Left renal cortex interstitium (tissue), 4 donors: Measurements from ENCODE around the gene PCBP3. TPM values are rescaled to one million over a fixed set of nuclear protein-coding genes. Genes with fewer than 3 reads are reported as not detected.
"Not testable (repeated sequence)": the region's sequence is repeated elsewhere in the genome, so short reads cannot be mapped to it uniquely, and the experiment has no call there.

Experiments used
- DNase-seq, 4 donors: peaks; one replicate each; pipeline ENCODE4 v3.0.0-alpha.2; 2013; ENCODE audit warnings: low read depth in 4 of 4, low spot score in 2 of 4, missing footprints in 1 of 4
- polyA plus RNA-seq, 4 donors: library from polyadenylated mRNA; unstranded; fragments of 120-200 nt; gene quantifications; one replicate each; pipeline ENCODE4 v1.2.1, GENCODE V29; 2013; ENCODE audit not compliant: insufficient read length in 4 of 4

The PCBP3 gene
- polyA plus RNA-seq, 4 donors, result 1.1 to 2.0 (median 1.6) TPM

DNA sequence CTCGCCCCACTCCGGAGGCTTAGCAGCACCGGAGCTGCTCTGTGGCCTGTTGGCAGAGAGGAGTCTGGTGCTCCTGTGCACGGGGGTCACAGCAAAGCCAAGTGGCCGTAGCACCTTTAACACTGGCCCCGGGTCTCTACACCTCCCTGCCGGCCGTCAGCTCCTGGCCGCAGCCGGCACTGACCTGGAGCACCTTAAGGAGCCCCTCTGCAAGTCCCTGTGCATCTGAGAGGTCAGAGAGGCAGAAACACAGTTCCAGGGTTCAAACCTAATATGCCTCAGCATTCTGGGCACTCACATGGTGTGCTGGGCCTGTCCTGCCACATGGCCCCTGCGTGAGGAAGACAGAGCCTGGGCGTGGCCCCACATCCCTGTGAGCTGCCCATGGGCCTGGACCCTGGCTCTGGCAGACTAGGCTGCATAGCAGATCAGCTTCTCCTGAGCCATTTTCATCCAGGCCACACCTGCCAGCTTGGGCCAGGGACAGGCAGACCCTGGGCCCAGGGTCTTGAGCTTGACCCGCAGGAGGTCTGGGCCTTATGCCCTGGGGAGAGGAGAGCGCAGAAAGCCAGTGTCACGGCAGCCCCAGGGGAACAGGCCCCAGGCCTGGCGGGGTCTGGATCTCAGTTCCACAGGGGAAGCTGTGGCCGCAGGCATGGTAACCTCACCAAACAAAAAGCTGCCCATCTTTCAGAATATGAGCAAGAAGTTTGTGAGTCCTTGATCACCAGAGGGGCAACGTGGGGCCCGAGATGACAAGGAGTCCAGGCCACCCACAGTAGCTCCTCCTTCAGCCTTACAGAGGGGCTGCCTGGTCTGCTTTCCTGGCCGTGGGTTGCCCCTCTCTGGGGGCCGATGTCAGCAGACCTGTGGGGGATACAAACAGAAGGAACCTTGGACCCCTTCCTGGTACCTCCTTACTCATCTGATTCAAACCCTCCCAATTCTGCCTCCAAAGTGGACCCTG, 192.1 kb downstream of the PCBP3 start:
- DNase-seq, result no peak

DNA sequence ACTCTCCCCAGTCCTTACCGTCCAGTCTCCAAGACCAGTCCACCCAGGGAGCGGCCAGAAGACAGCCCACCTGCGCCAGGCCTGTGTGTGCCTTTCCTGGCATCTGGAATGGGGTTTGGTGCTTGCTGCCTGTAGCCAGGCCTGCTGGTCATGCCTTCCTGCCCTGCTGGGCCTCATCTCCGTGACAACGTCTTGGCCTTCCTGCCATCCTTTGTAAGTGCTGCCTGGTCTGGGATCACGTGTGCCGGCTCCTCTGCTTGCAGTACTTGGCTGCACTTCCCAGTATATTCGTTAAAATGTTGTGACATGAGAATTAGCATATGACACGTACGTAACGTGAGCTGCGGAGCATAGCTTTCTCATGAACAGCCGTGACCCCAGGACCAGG, 192.7 kb downstream of the PCBP3 start:
- no peak for DNase-seq

DNA sequence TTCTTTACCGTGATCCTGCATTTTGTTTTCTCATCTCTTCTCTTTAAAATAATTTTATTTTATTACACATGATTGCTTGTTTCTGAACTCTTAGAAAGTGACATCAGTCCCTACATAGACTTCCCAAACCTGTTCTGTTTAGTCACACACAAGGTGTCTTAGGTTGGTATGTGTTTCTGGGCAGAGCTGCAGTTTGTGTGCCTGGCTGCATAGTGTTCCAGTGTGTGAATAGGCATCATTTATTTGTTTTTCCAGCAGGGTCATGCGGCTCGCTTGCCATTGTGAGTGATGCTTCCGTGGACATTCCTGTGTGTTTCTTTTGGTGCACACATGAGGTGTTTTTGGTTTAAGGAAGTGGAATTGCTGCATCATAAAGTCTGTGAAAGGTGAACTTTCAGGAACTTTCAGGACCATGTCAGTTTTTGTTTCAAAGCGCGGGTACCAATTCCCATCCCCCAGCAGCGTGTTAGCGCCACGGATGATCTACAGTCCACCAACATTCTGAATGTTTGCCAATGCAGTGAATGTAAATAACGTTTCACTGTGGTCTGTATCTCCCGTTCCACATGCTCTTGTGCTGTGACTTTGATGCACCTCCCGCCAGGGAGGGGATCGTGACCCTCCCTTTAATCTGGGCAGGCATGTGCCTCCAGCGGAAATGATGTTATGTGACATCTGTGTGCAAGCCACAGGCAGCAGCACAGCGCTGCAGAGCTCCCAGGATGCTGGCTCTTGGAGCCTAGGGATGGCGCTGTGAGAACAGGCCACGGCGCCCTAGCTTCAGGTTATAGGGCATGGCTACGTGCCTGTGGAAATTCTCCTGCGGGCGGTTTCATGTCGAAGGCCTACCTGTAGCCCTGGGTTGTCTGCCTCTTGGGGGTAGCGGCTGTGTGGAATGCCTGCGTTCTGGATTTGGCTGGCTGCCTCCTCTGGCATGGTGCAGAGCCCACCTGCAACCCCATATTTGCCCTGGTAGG, 193.5 kb downstream of the PCBP3 start:
- DNase-seq, result no peak

DNA sequence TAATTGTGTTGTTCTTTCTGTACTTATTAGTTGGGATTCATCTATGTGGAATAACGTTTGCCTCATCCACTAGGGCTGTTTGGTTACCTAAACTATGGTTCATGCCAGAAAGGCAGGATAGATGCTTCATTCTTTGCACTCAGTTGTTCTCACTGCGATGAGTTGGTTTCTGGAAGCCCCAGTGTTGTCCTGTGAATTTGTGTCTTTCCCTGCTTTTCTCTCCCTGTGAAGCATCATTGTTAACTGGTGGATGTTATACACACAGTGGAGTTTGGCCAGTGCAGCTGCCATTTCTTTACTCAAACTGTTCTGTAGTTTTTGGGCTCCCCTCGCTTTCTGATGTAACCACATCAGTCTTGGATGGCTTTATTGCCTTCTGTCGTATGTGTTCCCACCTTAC, 194.4 kb downstream of the PCBP3 start:
- DNase-seq, result no peak

DNA sequence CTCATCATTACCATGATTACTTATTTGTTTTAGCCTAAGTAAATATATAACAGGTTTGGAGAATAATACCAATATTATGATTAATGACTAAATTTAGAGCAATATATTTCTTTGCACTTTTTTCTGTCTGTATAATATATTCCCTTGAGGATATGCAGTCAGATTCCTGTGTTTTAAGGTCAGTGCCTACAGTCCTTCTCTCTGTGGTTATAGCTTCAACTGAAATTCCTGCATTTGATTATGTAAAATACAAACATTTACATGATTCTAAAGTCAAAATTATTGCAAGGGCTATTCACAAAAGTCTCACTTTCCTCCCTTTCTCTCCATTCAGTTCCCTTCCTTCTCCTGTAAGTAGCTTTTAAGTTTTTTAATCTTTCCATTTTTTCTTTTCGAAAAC, 195.1 kb downstream of the PCBP3 start:
- no peak for DNase-seq

DNA sequence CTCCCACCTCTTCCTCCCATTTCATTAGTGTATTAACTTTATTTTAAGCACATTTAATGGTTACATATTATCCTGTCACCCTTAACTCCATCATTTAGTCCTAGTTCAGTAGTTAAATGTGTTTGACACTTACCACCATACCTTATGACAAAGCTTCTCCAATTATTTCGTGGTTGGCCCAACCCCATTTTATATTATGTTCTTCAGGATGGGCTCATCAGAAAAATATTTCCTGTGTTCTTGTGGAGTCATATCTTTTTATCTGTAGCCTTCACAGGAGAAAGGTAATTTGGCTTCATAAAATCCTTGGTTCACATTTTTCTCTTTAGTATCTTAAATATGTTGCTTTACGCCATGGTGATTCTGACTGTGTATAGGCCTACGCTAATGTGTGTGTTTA, 195.7 kb downstream of the PCBP3 start:
- no peak for DNase-seq

DNA sequence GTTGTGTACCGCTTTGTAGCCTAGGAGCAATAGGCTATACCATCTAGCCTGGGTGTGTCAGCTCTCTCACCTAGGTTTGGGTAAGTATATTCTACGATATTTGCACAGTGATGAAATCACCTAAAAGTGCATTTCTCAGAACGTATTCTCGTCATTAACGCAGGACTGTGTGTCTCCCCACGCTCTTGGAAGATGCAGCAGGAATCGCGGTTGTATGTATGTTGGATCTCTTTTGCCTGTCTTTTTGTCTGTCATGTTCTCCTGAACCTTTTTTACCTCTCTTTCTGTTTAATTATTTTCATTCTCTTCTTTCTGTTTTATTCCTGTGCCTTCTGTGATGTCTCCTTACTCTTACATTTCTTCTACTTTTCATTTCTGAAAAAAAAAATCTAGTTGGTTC, 197.5 kb downstream of the PCBP3 start:
- DNase-seq, result no peak

DNA sequence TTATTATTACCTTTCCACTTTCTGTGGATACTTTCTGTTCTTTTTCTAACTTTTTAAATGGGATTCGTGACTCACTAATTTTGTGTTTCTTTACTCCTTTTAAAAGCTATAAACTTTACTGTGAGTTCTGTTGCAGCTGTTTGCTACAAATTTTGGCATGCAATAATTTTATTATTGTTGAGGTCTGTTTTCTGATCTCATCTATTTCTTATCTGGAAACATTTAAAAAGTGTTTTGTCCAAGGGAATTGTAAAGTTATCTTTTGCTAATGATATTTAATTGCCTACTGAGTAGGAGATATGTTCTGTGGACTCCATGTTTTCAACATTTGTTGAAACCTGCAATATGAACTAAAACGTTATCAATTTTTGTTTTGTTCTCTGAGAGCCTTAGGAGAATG, 199.9 kb downstream of the PCBP3 start:
- no peak for DNase-seq

DNA sequence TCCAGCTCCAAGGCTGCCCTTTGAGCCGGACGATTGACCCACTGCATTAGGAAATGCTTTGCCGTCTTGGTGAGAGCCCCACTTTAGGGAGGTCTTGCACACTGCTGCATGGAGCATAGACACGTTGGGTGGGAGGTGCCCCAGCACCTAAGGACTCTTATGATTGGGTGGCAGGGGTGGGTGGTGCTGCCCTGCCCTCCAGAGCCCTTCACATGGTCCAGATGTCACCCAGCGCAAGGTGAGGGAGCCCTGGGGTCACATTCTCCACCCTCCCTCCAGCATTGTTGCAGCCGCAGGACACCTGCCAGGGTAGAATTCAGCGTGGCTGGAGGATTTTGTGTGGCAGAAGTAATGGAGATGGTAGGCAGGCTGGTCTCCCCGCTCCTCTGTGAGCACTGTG, 200.7 kb downstream of the PCBP3 start:
- DNase-seq, result no peak

DNA sequence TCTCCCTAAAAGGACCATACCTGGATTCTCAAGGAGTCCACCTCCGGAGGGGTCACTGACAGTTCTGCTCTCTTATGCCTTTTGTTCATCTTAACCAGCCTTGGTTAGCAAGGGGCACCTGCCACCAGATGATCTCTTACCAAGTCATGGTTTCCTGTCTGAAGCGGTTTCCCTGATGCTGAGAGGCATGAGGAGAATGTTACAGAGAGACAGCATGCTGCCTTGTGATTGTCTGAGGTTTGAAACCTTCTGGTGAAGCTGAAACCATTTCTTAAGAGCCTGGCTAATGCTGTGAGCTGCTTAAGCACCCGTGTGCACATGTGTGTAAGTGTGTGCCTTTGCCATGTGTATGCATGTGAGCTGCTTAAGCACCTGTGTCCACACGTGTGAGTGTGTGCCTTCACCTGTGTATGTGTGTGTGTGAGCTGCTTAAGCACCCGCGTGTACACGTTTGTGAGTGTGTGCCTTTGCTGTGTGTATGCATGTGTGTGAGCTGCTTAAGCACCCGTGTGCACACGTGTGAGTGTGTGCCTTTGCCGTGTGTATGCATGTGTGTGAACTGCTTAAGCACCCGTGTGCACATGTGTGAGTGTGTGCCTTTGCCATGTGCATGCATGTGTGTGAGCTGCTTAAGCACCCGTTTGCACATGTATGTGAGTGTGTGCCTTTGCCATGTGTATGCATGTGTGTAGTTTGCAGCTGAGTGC, 201.7 kb downstream of the PCBP3 start:
- no peak for DNase-seq

DNA sequence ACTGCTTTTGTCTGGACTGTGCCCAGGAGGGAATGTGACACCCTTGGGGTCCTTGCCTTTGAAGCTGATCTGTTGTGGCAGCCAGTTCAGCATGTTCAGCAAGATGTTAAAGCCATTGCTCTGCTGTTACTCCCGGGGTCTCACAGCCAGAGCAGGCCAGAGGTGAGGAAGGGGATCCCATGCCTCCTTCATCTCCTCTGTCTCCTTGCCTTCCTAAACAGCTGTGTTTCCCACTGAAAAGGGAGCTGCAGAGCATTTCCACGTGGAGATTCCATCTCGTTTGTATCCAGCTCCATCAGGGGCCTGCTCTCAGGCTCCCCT, 202.2 kb downstream of the PCBP3 start:
- DNase-seq, result no peak

DNA sequence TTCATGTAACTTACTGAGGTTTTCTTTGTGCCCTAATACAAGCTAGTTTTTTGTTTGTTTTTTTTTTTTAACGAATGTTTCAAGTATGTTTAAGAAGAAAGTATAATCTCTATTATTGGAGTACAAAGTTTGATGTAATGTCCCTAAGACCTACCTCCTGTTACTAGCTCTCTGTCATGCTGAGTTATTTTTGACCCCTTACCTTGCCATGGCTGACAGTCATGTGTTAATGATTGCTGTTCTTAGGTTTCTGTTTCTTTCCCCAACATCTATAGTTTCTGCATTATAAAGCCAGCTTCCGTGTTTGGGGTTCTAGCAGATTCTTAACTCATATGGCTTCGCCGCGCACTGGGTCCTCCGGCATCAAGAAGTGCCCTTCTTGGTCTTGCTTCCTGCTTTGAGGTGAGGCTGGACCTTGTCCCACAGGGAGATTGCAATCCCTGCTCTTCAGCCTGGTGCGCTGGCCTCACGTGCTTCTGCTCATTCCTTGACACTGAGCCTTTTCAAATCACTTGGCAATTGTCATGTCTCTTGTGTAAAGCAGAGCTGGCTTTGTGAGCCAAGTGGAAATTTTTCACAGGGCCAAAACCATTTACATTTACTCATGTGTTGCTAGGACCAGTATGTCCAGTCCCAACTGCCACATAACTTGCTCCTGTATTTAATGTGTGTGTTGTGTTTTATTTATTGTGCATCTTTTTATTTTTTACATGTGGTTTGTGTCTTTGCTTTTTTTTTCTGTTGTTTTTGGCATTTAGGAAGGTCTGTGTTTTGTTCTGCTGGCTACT, 203.0 kb downstream of the PCBP3 start:
- no peak for DNase-seq

DNA sequence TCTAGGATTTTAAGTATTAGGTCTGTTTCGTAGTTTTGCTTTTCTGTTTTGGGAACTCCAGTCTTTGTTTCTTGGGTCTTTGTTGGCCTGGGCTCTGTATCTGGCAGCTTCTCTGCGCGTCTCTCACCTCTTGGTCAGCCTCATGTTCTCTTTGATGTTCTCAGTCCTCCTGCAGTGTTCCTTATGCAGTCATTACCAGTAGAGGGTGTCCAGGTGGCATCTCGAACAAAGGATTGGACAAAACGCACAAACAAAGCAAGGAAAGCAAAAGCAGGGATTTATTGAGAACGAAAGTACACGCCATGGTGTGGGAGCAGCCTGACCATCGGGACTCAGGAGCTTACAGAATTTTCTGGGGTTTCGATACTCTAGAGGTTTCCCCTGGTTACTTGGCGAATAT, 204.3 kb downstream of the PCBP3 start:
- no peak for DNase-seq

DNA sequence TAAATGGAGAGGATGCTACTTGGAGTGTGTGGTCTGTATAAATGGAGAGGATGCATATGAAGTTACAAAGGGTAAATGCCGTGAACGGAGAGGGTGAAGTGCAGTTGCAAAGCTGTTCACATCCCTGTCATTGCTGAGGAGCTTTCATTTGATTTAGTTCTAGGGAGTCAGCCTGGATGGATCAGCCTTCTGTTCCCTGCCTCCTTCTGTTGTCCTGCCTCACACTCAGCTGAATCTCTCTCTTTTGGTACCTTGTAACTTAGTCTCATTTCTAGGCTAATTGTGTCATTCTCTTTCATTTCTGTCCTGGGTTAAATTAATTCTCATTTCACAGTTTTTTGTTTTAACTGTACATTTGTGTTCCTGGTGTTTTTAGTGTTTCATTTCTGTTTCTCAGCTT, 204.8 kb downstream of the PCBP3 start:
- no peak for DNase-seq

DNA sequence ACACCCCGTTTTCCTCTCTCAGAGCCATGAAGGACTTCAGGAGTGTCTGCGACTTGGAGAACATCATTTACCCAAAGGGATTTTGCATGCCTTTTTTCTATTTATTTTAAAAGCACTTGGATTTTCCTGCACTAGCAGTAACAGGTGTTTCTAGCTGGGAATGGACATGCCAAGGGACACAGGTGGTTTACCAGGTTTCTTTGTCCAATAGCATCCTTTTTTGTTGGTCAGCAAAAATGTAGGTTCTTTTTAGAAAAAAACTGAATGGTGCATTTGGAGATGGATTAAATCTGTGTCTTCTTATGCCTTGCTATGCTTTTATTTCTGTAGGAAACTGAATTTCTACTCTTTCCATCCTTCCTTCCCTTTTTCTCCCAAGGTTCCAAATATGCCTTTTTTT, 205.3 kb downstream of the PCBP3 start:
- no peak for DNase-seq

DNA sequence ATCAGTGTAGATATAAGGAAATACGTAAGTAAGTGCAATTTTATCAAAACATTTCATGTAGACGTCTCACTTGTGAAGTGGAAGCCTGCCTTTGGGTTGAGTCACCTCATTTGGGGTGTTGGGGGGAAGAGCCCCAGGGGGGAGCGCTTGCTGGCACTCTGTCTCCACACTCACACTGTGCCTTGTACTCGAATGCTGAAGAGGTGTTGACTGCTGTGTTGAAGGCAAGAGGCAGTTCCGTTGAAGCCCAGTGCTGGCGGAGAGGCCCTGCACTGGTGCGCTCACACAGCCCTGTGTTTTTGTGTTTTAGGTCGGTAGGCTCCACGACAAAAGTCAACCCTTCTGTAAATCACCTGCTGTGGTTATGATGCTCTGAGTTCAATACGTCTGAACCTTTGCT, 206.1 kb downstream of the PCBP3 start:
- DNase-seq, result no peak

DNA sequence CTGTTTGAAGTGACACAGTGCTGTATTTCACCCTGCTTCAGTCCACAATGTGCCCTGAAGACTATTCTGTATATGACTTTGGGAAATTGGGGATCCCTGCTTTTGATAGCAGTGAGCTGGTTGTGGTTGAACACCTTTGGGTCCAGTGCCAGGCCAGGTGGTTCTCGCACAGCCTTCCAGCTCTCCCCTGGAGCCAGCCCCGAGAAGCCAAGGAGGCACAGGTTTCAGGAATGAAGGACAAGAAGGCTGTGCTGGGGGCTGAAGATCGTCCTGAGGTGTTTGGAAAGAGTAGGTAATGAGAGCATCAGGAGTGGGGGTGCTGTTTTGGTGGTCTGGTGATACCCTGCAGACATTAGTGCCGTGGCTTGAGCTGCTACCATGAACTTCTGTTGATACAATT, 206.7 kb downstream of the PCBP3 start:
- no peak for DNase-seq

DNA sequence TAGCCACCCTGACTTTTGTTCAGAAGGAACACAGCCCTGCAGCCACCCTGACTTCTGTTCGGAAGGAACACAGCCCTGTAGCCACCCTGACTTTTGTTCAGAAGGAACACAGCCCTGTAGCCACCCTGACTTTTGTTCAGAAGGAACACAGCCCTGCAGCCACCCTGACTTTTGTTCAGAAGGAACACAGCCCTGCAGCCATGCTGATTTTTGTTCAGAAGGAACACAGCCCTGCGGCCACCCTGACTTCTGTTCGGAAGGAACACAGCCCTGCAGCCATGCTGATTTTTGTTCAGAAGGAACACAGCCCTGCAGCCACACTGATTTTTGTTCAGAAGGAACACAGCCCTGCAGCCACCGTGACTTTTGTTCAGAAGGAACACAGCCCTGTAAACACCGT, 208.9 kb downstream of the PCBP3 start:
- DNase-seq, result not testable (repeated sequence)

DNA sequence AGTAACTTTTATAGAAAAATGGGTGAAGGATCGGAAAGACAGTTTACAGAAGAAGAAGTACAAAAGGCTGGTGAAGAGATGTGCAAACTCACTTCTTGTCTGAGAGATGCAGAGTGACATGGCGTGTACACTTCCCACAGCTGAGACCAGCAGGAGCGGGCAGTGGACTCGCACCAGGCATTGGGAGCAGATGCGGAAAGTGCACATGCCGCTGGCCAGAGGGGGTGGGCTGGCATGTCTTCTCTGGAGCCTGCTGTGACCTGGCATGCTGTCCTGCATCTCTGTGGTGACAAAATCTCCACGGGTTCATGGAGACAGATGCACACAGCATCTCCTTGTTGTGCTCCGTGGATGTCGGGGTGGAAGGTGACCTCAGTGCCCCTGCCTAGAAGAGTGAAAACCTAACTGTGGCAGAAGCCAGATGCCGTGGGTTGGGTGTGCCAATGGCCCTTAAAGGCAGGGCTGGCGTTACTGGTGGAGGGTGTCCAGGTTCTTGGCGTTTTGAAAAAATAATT, 209.4 kb downstream of the PCBP3 start:
- no peak for DNase-seq
